H54 (cell line): ENCODE results near the gene SMIM45.

ENCODE experiments used
- DNase-seq: peaks from one replicate; pipeline ENCODE4 v3.0.0; 2011; ENCODE audit warnings: low spot score, mixed read lengths; ENCODE audit not compliant: insufficient read length
- FAIRE-seq: peaks from 3 replicates; lab custom pipeline; 2011; peaks lifted over from hg19 to GRCh38; lab: Jason Lieb, UNC
- POLR2A ChIP-seq: IDR thresholded peaks from 2 replicates; pipeline ENCODE4 v1.6.1; 2011; ENCODE audit warnings: low read depth, mild to moderate bottlenecking, low read length

SMIM45 gene

GRCh38 chr22:41920271-41920976 lies 31.5 kb upstream of the SMIM45 start:
- DNase-seq (no peak), FAIRE-seq (no peak)
- no peak for TF ChIP-seq POLR2A

- FAIRE-seq: no peak
- no peak for TF ChIP-seq POLR2A
- DNase-seq: no peak
Observed at GRCh38 chr22:41922328-41922727, 29.6 kb upstream of the SMIM45 start.

GRCh38 chr22:41922940-41923594 lies 28.9 kb upstream of the SMIM45 start:
- FAIRE-seq (no peak), DNase-seq (no peak)
- no peak for TF ChIP-seq POLR2A

- no peak for TF ChIP-seq POLR2A
- FAIRE-seq: no peak
- DNase-seq: no peak
Observed at GRCh38 chr22:41923595-41924276, 28.2 kb upstream of the SMIM45 start.

- FAIRE-seq (no peak), DNase-seq (no peak)
- TF ChIP-seq POLR2A: no peak
Observed at GRCh38 chr22:41925783-41926460, 26.0 kb upstream of the SMIM45 start.

- FAIRE-seq (no peak), DNase-seq (no peak)
- TF ChIP-seq POLR2A: no peak
Observed at GRCh38 chr22:41927813-41928212, 24.1 kb upstream of the SMIM45 start.

GRCh38 chr22:41928593-41929417 lies 23.1 kb upstream of the SMIM45 start:
- FAIRE-seq (no peak), DNase-seq (no peak)
- TF ChIP-seq POLR2A: no peak

- DNase-seq (no peak), FAIRE-seq (no peak)
- TF ChIP-seq POLR2A: no peak
Observed at GRCh38 chr22:41929418-41929810, 22.5 kb upstream of the SMIM45 start.

GRCh38 chr22:41931701-41932269 lies 20.2 kb upstream of the SMIM45 start:
- DNase-seq (no peak), FAIRE-seq (no peak)
- no peak for TF ChIP-seq POLR2A

- no peak for TF ChIP-seq POLR2A
- no peak for FAIRE-seq
Observed at GRCh38 chr22:41932353-41932752, 19.6 kb upstream of the SMIM45 start.

GRCh38 chr22:41933411-41934177 lies 18.4 kb upstream of the SMIM45 start:
- FAIRE-seq (no peak), DNase-seq (no peak)
- TF ChIP-seq POLR2A: no peak

More at GRCh38 chr22:41932353-41932752, 19.6 kb upstream of the SMIM45 start:
- no peak for DNase-seq
